Neuronal stem cell (in vitro differentiated cells): ENCODE measurements around the gene C1QTNF12.
A peak's percentile ranks its signal among the peaks of the same experiment; 100 is the strongest.

Source experiments
- DNase-seq: peaks from one replicate; pipeline ENCODE4 v3.0.0-alpha.2; 2013; ENCODE audit warnings: low spot score
- H2AFZ ChIP-seq: one replicate; pipeline ENCODE4 v1.6.1; 2013; ENCODE audit warnings: mild to moderate bottlenecking, low read length, inconsistent platforms
- H2AK5ac ChIP-seq: 2 replicates; pipeline ENCODE4 v1.6.1; 2013; ENCODE audit warnings: low read depth, mild to moderate bottlenecking, inconsistent platforms, low read length, moderate library complexity, mixed read lengths
- H2BK120ac ChIP-seq: 2 replicates; pipeline ENCODE4 v1.6.1; 2013; ENCODE audit warnings: low read depth, mild to moderate bottlenecking, inconsistent platforms, low read length, moderate library complexity, mixed read lengths
- H2BK12ac ChIP-seq: one replicate; pipeline ENCODE4 v1.6.1; 2013; ENCODE audit warnings: low read length, inconsistent platforms
- H2BK15ac ChIP-seq: 2 replicates; pipeline ENCODE4 v1.6.1; 2013; ENCODE audit warnings: mild to moderate bottlenecking, low read length, inconsistent platforms, mixed read lengths
- H2BK5ac ChIP-seq: one replicate; pipeline ENCODE4 v1.6.1; 2013; ENCODE audit warnings: inconsistent platforms, mild to moderate bottlenecking, low read length, moderate library complexity
- H3K14ac ChIP-seq: one replicate; pipeline ENCODE4 v1.6.1; 2013; ENCODE audit warnings: low read length, inconsistent platforms
- H3K18ac ChIP-seq: 2 replicates; pipeline ENCODE4 v1.6.1; 2013; ENCODE audit warnings: low read length, inconsistent platforms
- H3K23ac ChIP-seq: 2 replicates; pipeline ENCODE4 v1.6.1; 2013; ENCODE audit warnings: low read depth, mild to moderate bottlenecking, mixed read lengths, low read length, inconsistent platforms; ENCODE audit not compliant: poor library complexity
- H3K27ac ChIP-seq: replicated peaks from 3 replicates; pipeline ENCODE4 v1.5.1; 2013; ENCODE audit warnings: low read length, inconsistent platforms
- H3K27me3 ChIP-seq, 3 experiments: 2 replicates each; pipeline ENCODE4 v1.6.1; 2013; ENCODE audit warnings: low read length in 3 of 3, mild to moderate bottlenecking in 2 of 3, inconsistent platforms in 1 of 3, low read depth in 1 of 3, mixed read lengths in 1 of 3, moderate library complexity in 1 of 3; ENCODE audit not compliant: control insufficient read depth in 3 of 3, insufficient read depth in 3 of 3
- H3K36me3 ChIP-seq, 2 donors: replicated peaks in 1 of 2; 2 replicates each; pipeline ENCODE4 v1.6.1; 2013; ENCODE audit warnings: low read length in 2 of 2; ENCODE audit not compliant: control insufficient read depth in 2 of 2, insufficient read depth in 2 of 2
- H3K4ac ChIP-seq: 2 replicates; pipeline ENCODE4 v1.6.1; 2013; ENCODE audit warnings: inconsistent platforms, mild to moderate bottlenecking, low read length, moderate library complexity
- H3K4me1 ChIP-seq, 2 donors: 1 replicate in 1 of 2; 2 replicates in 1 of 2; pipeline ENCODE4 v1.6.1; 2013; ENCODE audit warnings: low read length in 2 of 2, low read depth in 1 of 2; ENCODE audit not compliant: control insufficient read depth in 2 of 2, insufficient read depth in 1 of 2
- H3K4me2 ChIP-seq: one replicate; pipeline ENCODE4 v1.6.1; 2013; ENCODE audit warnings: mild to moderate bottlenecking, low read length, inconsistent platforms; ENCODE audit not compliant: insufficient read depth, poor library complexity, severe bottlenecking
- H3K4me3 ChIP-seq, 2 donors: 2 replicates each; pipeline ENCODE4 v1.5.1; 2013; ENCODE audit warnings: low read length in 2 of 2, mild to moderate bottlenecking in 2 of 2, inconsistent platforms in 1 of 2, moderate library complexity in 1 of 2
- H3K79me1 ChIP-seq: one replicate; pipeline ENCODE4 v1.6.1; 2013; ENCODE audit warnings: low read depth, mild to moderate bottlenecking, inconsistent platforms, low read length, moderate library complexity
- H3K9ac ChIP-seq: one replicate; pipeline ENCODE4 v1.6.1; 2013; ENCODE audit warnings: mild to moderate bottlenecking, low read depth, low read length, inconsistent platforms; ENCODE audit not compliant: poor library complexity
- H3K9me3 ChIP-seq, 2 donors: replicated peaks in 1 of 2; 2 replicates each; pipeline versions ENCODE3 to v1.6.1; 2013; ENCODE audit warnings: low read length in 2 of 2, mild to moderate bottlenecking in 2 of 2, inconsistent platforms in 1 of 2, low read depth in 1 of 2, mixed read lengths in 1 of 2, moderate library complexity in 1 of 2; ENCODE audit not compliant: control insufficient read depth in 2 of 2, insufficient read depth in 1 of 2
- H4K8ac ChIP-seq: one replicate; pipeline ENCODE4 v1.6.1; 2013; ENCODE audit warnings: low read depth, mild to moderate bottlenecking, inconsistent platforms, low read length, moderate library complexity
- H4K91ac ChIP-seq: one replicate; pipeline ENCODE4 v1.6.1; 2013; ENCODE audit warnings: low read length, low read depth, mild to moderate bottlenecking, inconsistent platforms; ENCODE audit not compliant: poor library complexity
- WGBS, 2 donors: extraction: QIAGEN DNeasy Blood & Tissue Kit; methylation state at CpG; one replicate each; pipeline ENCODE4 v1.1.7; 2013; ENCODE audit warnings: missing lambda C conversion rate in 2 of 2, mixed read lengths in 1 of 2; ENCODE audit not compliant: insufficient read length in 2 of 2, insufficient replicate concordance in 1 of 2; ENCODE audit errors: extremely low coverage in 2 of 2; 5-methylcytosine and 5-hydroxymethylcytosine counted together

Gene C1QTNF12

GRCh38 chr1:1200876-1201810, 45.4 kb downstream of the C1QTNF12 start:
- no peak overlapping the region for H4K8ac ChIP-seq
- peaks cover 0 to 27% (median 17%) of the 10 kb centered on the region in 3 experiments for H3K27me3 ChIP-seq
- peak overlapping the region; percentile 44 for H3K9ac ChIP-seq
- peak overlapping the region; percentile 87 for H3K18ac ChIP-seq
- H2BK15ac ChIP-seq: peak overlapping the region; percentile 83
- H4K91ac ChIP-seq: no peak overlapping the region
- no peak overlapping the region for H2BK5ac ChIP-seq
- H3K36me3 ChIP-seq: no peaks in the 10 kb centered on the region
- H3K79me1 ChIP-seq: no peaks in the 10 kb centered on the region
- no peak overlapping the region for H3K23ac ChIP-seq
- peak; percentile 27 for DNase-seq
- peak overlapping the region; percentile 36 to 79 for H3K4me3 ChIP-seq
- H2BK120ac ChIP-seq: no peak overlapping the region
- H2AFZ ChIP-seq: peak overlapping the region; percentile 93
- no peak overlapping the region for H3K14ac ChIP-seq
- H3K4me1 ChIP-seq: peaks cover 5 to 14% of the 10 kb centered on the region in 2 donors
- WGBS, 2 donors: no CpG with 5 or more reads among the region's 109 CpGs
- peak overlapping the region; percentile 83 for H3K4me2 ChIP-seq
- H3K27ac ChIP-seq: no peak overlapping the region
- peak overlapping the region; percentile 99 for H2AK5ac ChIP-seq
- peak overlapping the region; percentile 86 for H3K4ac ChIP-seq
- H2BK12ac ChIP-seq: peak overlapping the region; percentile 22
- H3K9me3 ChIP-seq: no peaks in the 10 kb centered on the region

- Histone ChIP-seq H4K8ac (no peak overlapping the region), H3K9ac (peak overlapping the region; percentile 53), H2BK15ac (peak overlapping the region; percentile 83), H2AFZ (peak overlapping the region; percentile 93), H3K9me3 (no peaks in the 10 kb centered on the region), H2BK120ac (no peak overlapping the region), H3K14ac (no peak overlapping the region), H3K4me3 (no peak overlapping the region), H3K79me1 (no peaks in the 10 kb centered on the region), H2AK5ac (peak overlapping the region; percentile 99), H3K23ac (peak overlapping the region; percentile 83), H3K4me2 (peak overlapping the region; percentile 83), H3K18ac (peak overlapping the region; percentile 85), H3K36me3 (no peaks in the 10 kb centered on the region), H3K27ac (no peak overlapping the region), H2BK5ac (no peak overlapping the region), H3K27me3 (peaks cover 0 to 18% (median 7%) of the 10 kb centered on the region in 3 experiments), H2BK12ac (peak overlapping the region; percentile 58), H4K91ac (no peak overlapping the region), H3K4me1 (peaks cover 3 to 14% of the 10 kb centered on the region in 2 donors), H3K4ac (peak overlapping the region; percentile 86)
- WGBS, 2 donors: no CpG with 5 or more reads among the region's 31 CpGs
- DNase-seq: no peak
These were observed 46.3 kb downstream of the C1QTNF12 start for GRCh38 chr1:1199961-1200875.

- peak overlapping the region; percentile 99 for H2AK5ac ChIP-seq
- H3K27me3 ChIP-seq: peaks cover 0 to 10% (median 6%) of the 10 kb centered on the region in 3 experiments
- no peak overlapping the region for H4K8ac ChIP-seq
- no peaks in the 10 kb centered on the region for H3K36me3 ChIP-seq
- H2BK12ac ChIP-seq: peak overlapping the region; percentile 58
- peaks cover 3 to 14% of the 10 kb centered on the region in 2 donors for H3K4me1 ChIP-seq
- no peak overlapping the region for H3K4me2 ChIP-seq
- H3K18ac ChIP-seq: peak overlapping the region; percentile 38
- no peak overlapping the region for H3K4me3 ChIP-seq
- peak overlapping the region; percentile 9 for H2BK120ac ChIP-seq
- H3K9me3 ChIP-seq: peaks cover 4 to 5% of the 10 kb centered on the region in 2 donors
- no peak overlapping the region for H3K9ac ChIP-seq
- H3K14ac ChIP-seq: no peak overlapping the region
- WGBS, 2 donors: no CpG with 5 or more reads among the region's 22 CpGs
- no peaks in the 10 kb centered on the region for H3K79me1 ChIP-seq
- no peak overlapping the region for H2AFZ ChIP-seq
- DNase-seq: no peak
- no peak overlapping the region for H4K91ac ChIP-seq
- H3K23ac ChIP-seq: no peak overlapping the region
- H3K27ac ChIP-seq: no peak overlapping the region
- H2BK15ac ChIP-seq: peak overlapping the region; percentile 83
- H3K4ac ChIP-seq: no peak overlapping the region
- H2BK5ac ChIP-seq: peak overlapping the region; percentile 90
These were observed 47.2 kb downstream of the C1QTNF12 start for GRCh38 chr1:1199141-1199960.
